GM12873 (cell line): Measurements from ENCODE around the gene MITF.

Source experiments
- TF ChIP-seq, protein P1 (sequence below): IDR thresholded peaks from 2 replicates; pipeline ENCODE4 v1.5.1; 2012; ENCODE audit warnings: low read depth, mild to moderate bottlenecking, moderate library complexity, low read length, control low read depth; ENCODE audit not compliant: insufficient read depth; ENCODE audit errors: missing control alignments

The MITF gene

DNA sequence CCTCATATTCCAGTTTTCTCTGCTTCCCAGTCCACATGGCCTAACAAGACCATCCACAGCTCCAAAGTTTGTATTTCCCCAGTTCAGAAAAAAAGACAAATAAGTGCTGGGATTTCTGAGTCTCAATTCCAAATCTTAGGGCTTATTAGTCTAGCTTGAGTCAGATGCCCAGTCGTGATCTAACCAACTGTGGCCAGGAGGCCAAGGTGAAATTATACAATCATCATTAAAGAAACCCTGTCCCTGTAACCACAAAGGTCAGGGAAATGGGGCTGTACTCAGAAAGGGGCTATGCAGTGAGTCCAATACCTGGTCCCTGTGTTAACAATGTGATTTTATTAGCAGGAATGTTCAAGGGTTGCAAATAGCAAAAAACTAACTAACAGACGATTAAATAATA is 40.5 kb upstream of the MITF start:
- TF ChIP-seq, protein P1, sequence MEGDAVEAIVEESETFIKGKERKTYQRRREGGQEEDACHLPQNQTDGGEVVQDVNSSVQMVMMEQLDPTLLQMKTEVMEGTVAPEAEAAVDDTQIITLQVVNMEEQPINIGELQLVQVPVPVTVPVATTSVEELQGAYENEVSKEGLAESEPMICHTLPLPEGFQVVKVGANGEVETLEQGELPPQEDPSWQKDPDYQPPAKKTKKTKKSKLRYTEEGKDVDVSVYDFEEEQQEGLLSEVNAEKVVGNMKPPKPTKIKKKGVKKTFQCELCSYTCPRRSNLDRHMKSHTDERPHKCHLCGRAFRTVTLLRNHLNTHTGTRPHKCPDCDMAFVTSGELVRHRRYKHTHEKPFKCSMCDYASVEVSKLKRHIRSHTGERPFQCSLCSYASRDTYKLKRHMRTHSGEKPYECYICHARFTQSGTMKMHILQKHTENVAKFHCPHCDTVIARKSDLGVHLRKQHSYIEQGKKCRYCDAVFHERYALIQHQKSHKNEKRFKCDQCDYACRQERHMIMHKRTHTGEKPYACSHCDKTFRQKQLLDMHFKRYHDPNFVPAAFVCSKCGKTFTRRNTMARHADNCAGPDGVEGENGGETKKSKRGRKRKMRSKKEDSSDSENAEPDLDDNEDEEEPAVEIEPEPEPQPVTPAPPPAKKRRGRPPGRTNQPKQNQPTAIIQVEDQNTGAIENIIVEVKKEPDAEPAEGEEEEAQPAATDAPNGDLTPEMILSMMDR, result no peak

DNA sequence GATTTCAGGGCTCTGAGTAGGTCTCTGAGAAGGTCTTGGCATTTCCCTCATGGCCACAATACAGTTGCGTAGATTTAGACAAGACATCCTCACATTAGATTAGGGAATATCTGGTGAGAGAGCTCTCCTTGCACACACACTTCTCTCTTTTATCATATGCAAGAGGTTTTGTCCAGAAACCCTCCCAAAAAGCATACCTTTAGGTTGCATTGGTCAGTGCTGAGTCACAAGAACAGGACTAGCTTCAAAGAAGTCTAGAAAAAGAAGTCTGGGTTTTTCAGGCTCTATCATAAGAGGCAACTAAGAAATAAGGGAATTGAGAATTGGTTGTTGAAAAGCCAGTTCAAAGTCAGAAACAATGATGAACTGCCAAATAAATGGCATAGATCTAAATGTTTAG is 40.1 kb upstream of the MITF start:
- TF ChIP-seq, protein P1, result no peak

DNA sequence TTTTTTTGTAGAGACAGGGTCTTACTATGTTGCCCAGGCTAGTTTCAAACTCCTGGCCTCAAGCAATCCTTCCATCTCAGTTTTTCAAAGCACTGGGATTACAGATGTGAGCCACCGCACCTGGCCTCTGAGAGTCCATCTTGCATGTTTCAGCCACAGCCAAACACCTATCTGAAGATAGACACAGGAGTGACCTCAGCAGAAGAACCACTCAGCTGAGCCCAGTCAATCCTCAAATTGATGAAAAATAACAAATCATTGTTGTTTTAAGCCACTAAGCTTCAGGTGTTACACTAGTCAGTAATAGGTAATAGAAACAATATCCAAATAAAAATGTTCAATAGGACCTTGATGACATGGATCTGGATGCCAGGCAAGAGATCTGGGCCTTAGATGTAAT is 38.3 kb upstream of the MITF start:
- TF ChIP-seq, protein P1, result no peak

DNA sequence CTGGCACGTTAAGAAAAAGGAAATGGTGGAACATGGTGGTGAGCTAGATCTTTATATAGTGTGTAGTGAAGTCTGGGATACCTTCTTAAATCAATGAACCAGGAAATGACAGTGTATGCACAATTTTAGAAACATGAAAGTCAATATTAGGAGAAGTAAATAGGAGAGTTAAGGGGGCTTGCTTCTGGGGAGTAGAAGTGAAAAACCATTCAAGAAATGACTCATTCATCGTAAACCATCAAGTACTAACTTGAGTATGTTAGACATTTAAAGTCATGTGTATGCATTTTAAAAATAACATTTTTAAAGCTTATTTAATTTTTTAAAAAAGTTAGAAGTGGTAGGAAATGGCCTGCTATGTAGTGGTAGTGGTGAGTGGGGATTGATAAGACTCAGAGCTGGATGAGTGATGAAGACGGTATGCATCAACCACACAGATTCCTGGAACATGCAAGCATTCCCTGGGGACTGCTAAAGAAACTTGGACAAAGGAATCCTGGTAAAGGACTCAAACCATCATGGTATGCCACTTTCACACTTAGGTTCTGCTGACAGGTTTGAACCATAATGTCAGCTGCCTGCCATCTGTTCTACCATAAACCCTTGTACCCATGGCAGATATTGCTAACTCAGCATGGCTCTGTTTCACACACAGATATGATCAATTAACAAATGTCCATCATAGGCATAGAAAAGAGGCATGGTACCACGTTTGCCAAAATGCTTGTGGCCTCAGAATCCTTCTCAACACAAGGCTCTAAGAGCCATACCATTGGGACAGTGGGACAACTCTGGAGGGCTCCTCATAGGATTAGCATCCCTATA is 28.9 kb upstream of the MITF start:
- TF ChIP-seq, protein P1, result no peak

DNA sequence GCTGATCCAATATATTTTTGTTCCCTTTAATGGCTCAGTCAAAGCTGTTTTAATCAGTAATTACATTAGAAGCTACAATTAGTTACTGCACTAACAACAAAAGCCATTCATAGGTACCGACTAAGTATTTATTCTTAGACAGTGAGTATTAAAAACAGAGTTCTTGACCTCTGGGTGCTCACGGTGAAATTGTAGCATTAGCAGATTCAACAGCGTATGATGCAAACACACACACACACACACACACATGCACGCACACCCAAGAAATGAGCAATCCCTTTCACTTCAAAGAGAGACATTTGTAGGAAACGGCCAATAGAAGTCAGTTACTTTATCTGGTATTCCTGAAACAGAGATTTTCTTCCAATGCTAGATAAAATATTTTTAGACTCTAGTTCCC is 27.0 kb upstream of the MITF start:
- TF ChIP-seq, protein P1, result no peak

DNA sequence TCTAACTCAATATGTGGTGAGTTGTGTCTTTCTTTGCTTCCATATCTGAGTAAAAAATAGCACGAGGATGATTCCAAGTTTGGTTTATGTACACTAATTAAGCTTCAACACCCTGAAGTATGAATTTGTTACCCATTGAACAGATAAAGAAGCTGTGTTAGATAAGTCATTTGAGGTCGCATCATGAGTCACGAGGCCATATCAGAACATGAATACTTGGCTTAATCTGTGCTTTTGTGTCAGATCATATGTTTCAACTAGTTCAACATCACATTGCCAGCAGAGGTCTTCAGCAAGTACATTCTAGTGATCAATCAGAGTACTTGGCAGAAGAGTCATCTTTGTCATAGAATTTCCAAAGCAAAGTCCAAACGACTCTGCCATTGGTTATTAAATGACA is 26.3 kb upstream of the MITF start:
- TF ChIP-seq, protein P1, result no peak

DNA sequence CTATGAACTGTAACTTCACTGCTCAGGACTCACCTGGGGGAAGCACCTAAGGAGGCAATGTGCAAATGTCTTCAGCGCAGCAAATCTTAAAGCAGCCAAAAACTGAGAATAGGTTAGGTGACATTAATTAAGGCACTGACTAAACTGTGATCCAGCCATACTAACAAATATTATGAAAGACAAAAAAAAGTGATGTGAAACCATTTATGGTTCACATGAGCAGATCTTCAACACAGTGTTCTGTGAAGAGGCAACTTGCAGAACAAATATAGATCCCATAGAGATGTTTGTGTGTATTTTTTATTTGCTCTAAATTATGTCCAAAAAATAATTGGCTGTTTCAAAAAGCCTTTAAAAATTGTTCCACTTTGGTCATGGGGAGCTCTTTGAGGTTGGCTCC is 24.1 kb upstream of the MITF start:
- TF ChIP-seq, protein P1, result no peak
